Heart left ventricle (tissue), 13 donors: ENCODE measurements around the gene TPST1.

Experiments used
- POLR2A ChIP-seq, 2 donors: fragments of 450-650 bp; IDR thresholded peaks; one replicate each; pipeline ENCODE4 v1.6.1; 2017; ENCODE audit warnings: antibody characterized with exemption in 2 of 2, mild to moderate bottlenecking in 2 of 2, moderate library complexity in 2 of 2
- TF ChIP-seq, protein P1 (sequence below), 12 donors: fragments of 200-600 bp; sonication (generic) in 4 of 12; IDR thresholded peaks; one replicate each; pipeline versions ENCODE4 v1.5.0 to v1.8.0; 2018 to 2022; ENCODE audit warnings: antibody characterized with exemption in 12 of 12, mild to moderate bottlenecking in 5 of 12
- donor health status: ischemic (EF 13 %, LVEDD 7.1; RV severe dilation, severe dysfunction).
- donor health status: DM: no; HTN: yes; CAD: no.
- donor health status: DM: no; HTN: no; CAD: no.
- donor health status: ischemic (EF 25% LVEDD 6.9; RV normal size, moderate dysfunction).
- donor health status: ischemic (EF 25% LVEDD 5.7; RV mildly dilated, moderate dysfunction).
- donor health status: ischemic (EF 35%, LVEDD 5.7; RV mildly dilated, moderate dysfunction).
- donor health status: nonischemic (EF 11% LVEDD 7.7; RV severe dilation, severe dysfunction).
- donor health status: DM: yes; HTN: yes; CAD: no.
- donor health status: PGD.
- donor health status: ischemic (EF 29% LVEDD 5.4; RV normal size, mild dysfunction).
- donor health status: nonischemic (EF 23%, LVEDD 6.1; RV moderate dilation, normal function).

DNA sequence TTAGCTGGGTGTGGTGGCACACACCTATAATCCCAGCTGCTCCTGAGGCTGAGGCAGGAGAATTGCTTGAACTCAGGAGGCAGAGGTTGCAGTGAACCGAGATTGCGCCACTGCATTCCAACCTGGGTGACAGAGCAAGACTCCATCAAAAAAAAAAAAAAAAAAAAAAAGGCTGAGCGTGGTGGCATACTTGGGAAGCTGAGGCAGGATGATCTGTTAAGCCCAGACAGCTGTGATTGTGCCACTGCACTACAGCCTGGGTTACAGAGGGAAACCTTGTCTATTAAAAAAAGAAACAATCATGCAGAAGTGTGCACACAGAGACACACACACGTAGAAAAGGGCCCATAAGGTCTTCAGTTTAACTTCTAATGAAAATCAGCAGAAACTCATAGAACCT, 150.6 kb downstream of the TPST1 start:
- TF ChIP-seq, protein P1, sequence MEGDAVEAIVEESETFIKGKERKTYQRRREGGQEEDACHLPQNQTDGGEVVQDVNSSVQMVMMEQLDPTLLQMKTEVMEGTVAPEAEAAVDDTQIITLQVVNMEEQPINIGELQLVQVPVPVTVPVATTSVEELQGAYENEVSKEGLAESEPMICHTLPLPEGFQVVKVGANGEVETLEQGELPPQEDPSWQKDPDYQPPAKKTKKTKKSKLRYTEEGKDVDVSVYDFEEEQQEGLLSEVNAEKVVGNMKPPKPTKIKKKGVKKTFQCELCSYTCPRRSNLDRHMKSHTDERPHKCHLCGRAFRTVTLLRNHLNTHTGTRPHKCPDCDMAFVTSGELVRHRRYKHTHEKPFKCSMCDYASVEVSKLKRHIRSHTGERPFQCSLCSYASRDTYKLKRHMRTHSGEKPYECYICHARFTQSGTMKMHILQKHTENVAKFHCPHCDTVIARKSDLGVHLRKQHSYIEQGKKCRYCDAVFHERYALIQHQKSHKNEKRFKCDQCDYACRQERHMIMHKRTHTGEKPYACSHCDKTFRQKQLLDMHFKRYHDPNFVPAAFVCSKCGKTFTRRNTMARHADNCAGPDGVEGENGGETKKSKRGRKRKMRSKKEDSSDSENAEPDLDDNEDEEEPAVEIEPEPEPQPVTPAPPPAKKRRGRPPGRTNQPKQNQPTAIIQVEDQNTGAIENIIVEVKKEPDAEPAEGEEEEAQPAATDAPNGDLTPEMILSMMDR (IDR thresholded peaks at IDR 0.05): no peak
- TF ChIP-seq POLR2A (IDR thresholded peaks at IDR 0.05): no peak
